Neuronal stem cell (in vitro differentiated cells): ENCODE results near the gene CPNE4.

Experiments used
- DNase-seq: peaks from one replicate; pipeline ENCODE4 v3.0.0-alpha.2; 2013; ENCODE audit warnings: low spot score
- H2AFZ ChIP-seq: one replicate; pipeline ENCODE4 v1.6.1; 2013; ENCODE audit warnings: mild to moderate bottlenecking, low read length, inconsistent platforms
- H2AK5ac ChIP-seq: 2 replicates; pipeline ENCODE4 v1.6.1; 2013; ENCODE audit warnings: low read depth, mild to moderate bottlenecking, inconsistent platforms, low read length, moderate library complexity, mixed read lengths
- H2BK120ac ChIP-seq: 2 replicates; pipeline ENCODE4 v1.6.1; 2013; ENCODE audit warnings: low read depth, mild to moderate bottlenecking, inconsistent platforms, low read length, moderate library complexity, mixed read lengths
- H2BK12ac ChIP-seq: one replicate; pipeline ENCODE4 v1.6.1; 2013; ENCODE audit warnings: low read length, inconsistent platforms
- H2BK15ac ChIP-seq: 2 replicates; pipeline ENCODE4 v1.6.1; 2013; ENCODE audit warnings: mild to moderate bottlenecking, low read length, inconsistent platforms, mixed read lengths
- H2BK5ac ChIP-seq: one replicate; pipeline ENCODE4 v1.6.1; 2013; ENCODE audit warnings: inconsistent platforms, mild to moderate bottlenecking, low read length, moderate library complexity
- H3K14ac ChIP-seq: one replicate; pipeline ENCODE4 v1.6.1; 2013; ENCODE audit warnings: low read length, inconsistent platforms
- H3K18ac ChIP-seq: 2 replicates; pipeline ENCODE4 v1.6.1; 2013; ENCODE audit warnings: low read length, inconsistent platforms
- H3K23ac ChIP-seq: 2 replicates; pipeline ENCODE4 v1.6.1; 2013; ENCODE audit warnings: low read depth, mild to moderate bottlenecking, mixed read lengths, low read length, inconsistent platforms; ENCODE audit not compliant: poor library complexity
- H3K27ac ChIP-seq: replicated peaks from 3 replicates; pipeline ENCODE4 v1.5.1; 2013; ENCODE audit warnings: low read length, inconsistent platforms
- H3K27me3 ChIP-seq, 3 experiments: 2 replicates each; pipeline ENCODE4 v1.6.1; 2013; ENCODE audit warnings: low read length in 3 of 3, mild to moderate bottlenecking in 2 of 3, inconsistent platforms in 1 of 3, low read depth in 1 of 3, mixed read lengths in 1 of 3, moderate library complexity in 1 of 3; ENCODE audit not compliant: control insufficient read depth in 3 of 3, insufficient read depth in 3 of 3
- H3K36me3 ChIP-seq, 2 donors: replicated peaks in 1 of 2; 2 replicates each; pipeline ENCODE4 v1.6.1; 2013; ENCODE audit warnings: low read length in 2 of 2; ENCODE audit not compliant: control insufficient read depth in 2 of 2, insufficient read depth in 2 of 2
- H3K4ac ChIP-seq: 2 replicates; pipeline ENCODE4 v1.6.1; 2013; ENCODE audit warnings: inconsistent platforms, mild to moderate bottlenecking, low read length, moderate library complexity
- H3K4me1 ChIP-seq, 2 donors: 1 replicate in 1 of 2; 2 replicates in 1 of 2; pipeline ENCODE4 v1.6.1; 2013; ENCODE audit warnings: low read length in 2 of 2, low read depth in 1 of 2; ENCODE audit not compliant: control insufficient read depth in 2 of 2, insufficient read depth in 1 of 2
- H3K4me2 ChIP-seq: one replicate; pipeline ENCODE4 v1.6.1; 2013; ENCODE audit warnings: mild to moderate bottlenecking, low read length, inconsistent platforms; ENCODE audit not compliant: insufficient read depth, poor library complexity, severe bottlenecking
- H3K4me3 ChIP-seq, 2 donors: 2 replicates each; pipeline ENCODE4 v1.5.1; 2013; ENCODE audit warnings: low read length in 2 of 2, mild to moderate bottlenecking in 2 of 2, inconsistent platforms in 1 of 2, moderate library complexity in 1 of 2
- H3K79me1 ChIP-seq: one replicate; pipeline ENCODE4 v1.6.1; 2013; ENCODE audit warnings: low read depth, mild to moderate bottlenecking, inconsistent platforms, low read length, moderate library complexity
- H3K9ac ChIP-seq: one replicate; pipeline ENCODE4 v1.6.1; 2013; ENCODE audit warnings: mild to moderate bottlenecking, low read depth, low read length, inconsistent platforms; ENCODE audit not compliant: poor library complexity
- H3K9me3 ChIP-seq, 2 donors: replicated peaks in 1 of 2; 2 replicates each; pipeline versions ENCODE3 to v1.6.1; 2013; ENCODE audit warnings: low read length in 2 of 2, mild to moderate bottlenecking in 2 of 2, inconsistent platforms in 1 of 2, low read depth in 1 of 2, mixed read lengths in 1 of 2, moderate library complexity in 1 of 2; ENCODE audit not compliant: control insufficient read depth in 2 of 2, insufficient read depth in 1 of 2
- H4K8ac ChIP-seq: one replicate; pipeline ENCODE4 v1.6.1; 2013; ENCODE audit warnings: low read depth, mild to moderate bottlenecking, inconsistent platforms, low read length, moderate library complexity
- H4K91ac ChIP-seq: one replicate; pipeline ENCODE4 v1.6.1; 2013; ENCODE audit warnings: low read length, low read depth, mild to moderate bottlenecking, inconsistent platforms; ENCODE audit not compliant: poor library complexity
- WGBS, 2 donors: extraction: QIAGEN DNeasy Blood & Tissue Kit; methylation state at CpG; one replicate each; pipeline ENCODE4 v1.1.7; 2013; ENCODE audit warnings: missing lambda C conversion rate in 2 of 2, mixed read lengths in 1 of 2; ENCODE audit not compliant: insufficient read length in 2 of 2, insufficient replicate concordance in 1 of 2; ENCODE audit errors: extremely low coverage in 2 of 2; 5-methylcytosine and 5-hydroxymethylcytosine counted together

CPNE4 gene

DNA sequence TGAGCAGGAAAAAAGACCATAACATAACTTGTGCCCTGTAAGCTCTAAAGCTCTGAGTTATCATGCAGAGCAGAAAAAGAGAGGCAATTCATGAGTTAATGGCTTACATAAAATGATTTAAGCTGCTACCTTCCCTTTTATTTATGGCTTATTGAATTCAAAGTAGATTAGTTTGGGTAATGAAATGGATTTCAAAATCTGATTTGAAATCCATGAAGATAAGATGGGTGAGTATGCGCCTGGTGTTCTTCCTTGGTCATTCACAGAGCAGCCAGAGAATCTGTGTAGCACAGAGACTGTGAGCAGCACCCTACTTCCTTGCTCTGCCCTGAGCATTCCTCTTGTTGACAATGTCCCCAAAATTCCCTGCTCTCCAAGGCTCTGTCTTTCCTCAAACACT, 495.8 kb downstream of the CPNE4 start:
- no peak overlapping the region for H3K4me3 ChIP-seq
- H2BK120ac ChIP-seq, result no peak overlapping the region
- no peak overlapping the region for H3K4ac ChIP-seq
- peaks cover 0 to 2% of the 10 kb centered on the region in 2 donors for H3K36me3 ChIP-seq
- no peak overlapping the region for H3K27ac ChIP-seq
- no peak overlapping the region for H2BK5ac ChIP-seq
- no peak overlapping the region for H3K18ac ChIP-seq
- H3K23ac ChIP-seq, result no peak overlapping the region
- H3K4me2 ChIP-seq, result no peak overlapping the region
- no peak overlapping the region for H2BK15ac ChIP-seq
- WGBS, 2 donors, result no CpG with 5 or more reads among the region's 1 CpG
- no peaks in the 10 kb centered on the region for H3K79me1 ChIP-seq
- no peak for DNase-seq
- no peak overlapping the region for H2BK12ac ChIP-seq
- no peak overlapping the region for H3K14ac ChIP-seq
- H3K4me1 ChIP-seq, result no peaks in the 10 kb centered on the region
- H4K91ac ChIP-seq, result no peak overlapping the region
- no peak overlapping the region for H4K8ac ChIP-seq
- H3K27me3 ChIP-seq, result no peaks in the 10 kb centered on the region
- H2AK5ac ChIP-seq, result no peak overlapping the region
- H3K9me3 ChIP-seq, result no peaks in the 10 kb centered on the region
- no peak overlapping the region for H2AFZ ChIP-seq
- H3K9ac ChIP-seq, result no peak overlapping the region

DNA sequence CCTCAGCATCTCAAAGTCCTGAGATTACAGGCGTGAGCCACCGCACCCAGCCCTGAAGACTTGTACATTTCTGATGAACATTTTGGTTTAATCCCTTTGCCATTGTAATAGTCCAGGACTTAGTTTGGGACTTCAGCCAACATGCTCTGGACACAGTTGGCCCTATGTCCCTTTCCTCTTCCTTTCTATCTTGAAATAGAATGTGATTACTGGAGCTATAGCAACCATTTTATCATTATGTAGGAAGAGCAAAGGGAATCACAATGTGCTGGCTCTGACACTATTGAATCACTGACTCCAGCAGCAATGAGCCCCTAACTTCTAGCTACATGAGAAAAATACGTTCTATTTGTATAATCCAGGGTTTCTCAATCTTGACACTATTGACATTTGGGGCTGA, 497.3 kb downstream of the CPNE4 start:
- H3K9ac ChIP-seq, result no peak overlapping the region
- no peak overlapping the region for H3K4ac ChIP-seq
- H3K18ac ChIP-seq, result no peak overlapping the region
- no peak overlapping the region for H2BK120ac ChIP-seq
- no peaks in the 10 kb centered on the region for H3K9me3 ChIP-seq
- no peak overlapping the region for H2BK12ac ChIP-seq
- no peaks in the 10 kb centered on the region for H3K79me1 ChIP-seq
- no peak overlapping the region for H3K23ac ChIP-seq
- H4K91ac ChIP-seq, result no peak overlapping the region
- H3K27me3 ChIP-seq, result no peaks in the 10 kb centered on the region
- no peak overlapping the region for H2AK5ac ChIP-seq
- WGBS, 2 donors, result no CpG with 5 or more reads among the region's 3 CpGs
- H3K36me3 ChIP-seq, result peaks cover 0 to 2% of the 10 kb centered on the region in 2 donors
- H3K4me3 ChIP-seq, result no peak overlapping the region
- H3K27ac ChIP-seq, result no peak overlapping the region
- H2BK15ac ChIP-seq, result no peak overlapping the region
- no peak for DNase-seq
- no peak overlapping the region for H3K4me2 ChIP-seq
- no peak overlapping the region for H2BK5ac ChIP-seq
- no peaks in the 10 kb centered on the region for H3K4me1 ChIP-seq
- no peak overlapping the region for H4K8ac ChIP-seq
- no peak overlapping the region for H3K14ac ChIP-seq
- no peak overlapping the region for H2AFZ ChIP-seq

DNA sequence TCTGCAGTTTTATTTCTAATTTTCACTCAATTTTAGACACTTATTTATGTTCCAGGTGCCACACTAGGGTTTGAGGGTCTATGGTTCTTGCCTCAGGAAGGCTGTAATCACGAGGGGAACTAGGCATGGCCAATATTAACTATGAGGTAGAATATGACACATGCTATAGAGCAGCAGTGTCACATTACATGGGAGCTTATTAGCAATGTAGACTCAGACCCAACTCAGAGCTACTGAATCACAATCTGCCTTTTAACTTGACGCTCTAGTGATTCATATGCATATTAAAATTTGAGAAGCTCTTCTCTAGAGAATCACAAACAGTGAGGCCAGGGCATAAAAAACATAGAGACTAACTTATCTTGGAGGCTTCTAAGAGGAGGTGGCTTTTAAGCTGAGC, 499.2 kb downstream of the CPNE4 start:
- Histone ChIP-seq H3K36me3 (no peaks in the 10 kb centered on the region), H3K14ac (no peak overlapping the region), H3K27ac (no peak overlapping the region), H2BK15ac (no peak overlapping the region), H3K4me2 (no peak overlapping the region), H2BK12ac (no peak overlapping the region), H3K23ac (no peak overlapping the region), H4K8ac (no peak overlapping the region), H3K4ac (no peak overlapping the region), H3K9ac (no peak overlapping the region), H3K4me3 (no peak overlapping the region), H2AFZ (no peak overlapping the region), H3K18ac (no peak overlapping the region), H4K91ac (no peak overlapping the region), H2BK5ac (no peak overlapping the region), H3K79me1 (no peaks in the 10 kb centered on the region), H2BK120ac (no peak overlapping the region), H3K27me3 (no peaks in the 10 kb centered on the region), H3K4me1 (no peaks in the 10 kb centered on the region), H3K9me3 (no peaks in the 10 kb centered on the region), H2AK5ac (no peak overlapping the region)
- no peak for DNase-seq
- no CpG with 5 or more reads among the region's 2 CpGs for WGBS, 2 donors

DNA sequence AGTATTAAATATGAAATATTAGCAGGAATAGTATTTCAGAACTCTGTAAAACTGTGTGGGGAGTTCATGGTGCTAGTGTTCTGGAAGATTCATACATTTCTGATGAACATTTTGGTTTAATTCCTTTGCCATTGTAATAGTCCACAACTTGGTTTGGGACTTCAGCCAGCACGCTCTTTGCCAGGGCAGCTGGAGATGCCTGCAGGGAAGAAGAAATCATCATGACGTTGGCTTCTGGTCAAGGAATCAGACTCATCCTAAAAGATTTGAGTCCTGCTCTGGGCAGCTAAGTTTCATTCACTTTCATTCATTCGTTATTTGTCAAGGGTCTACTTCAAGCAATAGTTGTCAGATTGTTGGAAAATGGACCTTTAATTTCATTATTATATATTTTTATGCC, 499.7 kb downstream of the CPNE4 start:
- no peaks in the 10 kb centered on the region for H3K9me3 ChIP-seq
- H2BK5ac ChIP-seq, result no peak overlapping the region
- no peak overlapping the region for H3K4ac ChIP-seq
- no peak overlapping the region for H2AFZ ChIP-seq
- no CpG with 5 or more reads among the region's 3 CpGs for WGBS, 2 donors
- H4K91ac ChIP-seq, result no peak overlapping the region
- H3K4me3 ChIP-seq, result no peak overlapping the region
- no peak overlapping the region for H3K9ac ChIP-seq
- H2BK15ac ChIP-seq, result no peak overlapping the region
- H3K27me3 ChIP-seq, result no peaks in the 10 kb centered on the region
- H3K14ac ChIP-seq, result no peak overlapping the region
- H2AK5ac ChIP-seq, result no peak overlapping the region
- no peak for DNase-seq
- no peak overlapping the region for H3K18ac ChIP-seq
- H3K4me2 ChIP-seq, result no peak overlapping the region
- H4K8ac ChIP-seq, result no peak overlapping the region
- no peak overlapping the region for H3K23ac ChIP-seq
- H3K27ac ChIP-seq, result no peak overlapping the region
- H3K79me1 ChIP-seq, result no peaks in the 10 kb centered on the region
- H3K36me3 ChIP-seq, result no peaks in the 10 kb centered on the region
- no peak overlapping the region for H2BK12ac ChIP-seq
- no peaks in the 10 kb centered on the region for H3K4me1 ChIP-seq
- no peak overlapping the region for H2BK120ac ChIP-seq
